NCI-H1417 (cell line): ENCODE measurements around the gene RHOBTB3.
A peak's percentile ranks its signal among the peaks of the same experiment; 100 is the strongest.

Experiments used
- DNase-seq, 3 experiments: peaks; one replicate each; lab custom pipeline; 2025; lab: John Stamatoyannopoulos, UW

The RHOBTB3 gene

GRCh38 chr5:95731571-95732554 is 727 bp downstream of the RHOBTB3 start:
- DNase-seq, result peak; percentile 46 to 82 (median 77)

GRCh38 chr5:95733107-95733665 is 2.0 kb downstream of the RHOBTB3 start:
- DNase-seq, result no peak

- no peak for DNase-seq
These were observed 3.1 kb downstream of the RHOBTB3 start for GRCh38 chr5:95734187-95734586.

- no peak for DNase-seq
These were observed 3.8 kb downstream of the RHOBTB3 start for GRCh38 chr5:95734906-95735305.

GRCh38 chr5:95735406-95735805 is 4.3 kb downstream of the RHOBTB3 start:
- DNase-seq, result no peak

GRCh38 chr5:95738072-95738471 is 6.9 kb downstream of the RHOBTB3 start:
- DNase-seq, result no peak

GRCh38 chr5:95738834-95739233 is 7.7 kb downstream of the RHOBTB3 start:
- DNase-seq, result no peak

GRCh38 chr5:95739857-95740256 is 8.7 kb downstream of the RHOBTB3 start:
- no peak for DNase-seq

- DNase-seq, result no peak
These were observed 10.3 kb downstream of the RHOBTB3 start for GRCh38 chr5:95741458-95741857.

GRCh38 chr5:95743232-95743631 is 12.1 kb downstream of the RHOBTB3 start:
- no peak for DNase-seq

- DNase-seq, result no peak
These were observed 12.7 kb downstream of the RHOBTB3 start for GRCh38 chr5:95743877-95744276.

- no peak for DNase-seq
These were observed 15.1 kb downstream of the RHOBTB3 start for GRCh38 chr5:95746194-95746593.

GRCh38 chr5:95746722-95747679 is 15.9 kb downstream of the RHOBTB3 start:
- no peak for DNase-seq

- no peak for DNase-seq
These were observed 17.0 kb downstream of the RHOBTB3 start for GRCh38 chr5:95748133-95748532.

GRCh38 chr5:95754545-95754944 is 23.4 kb downstream of the RHOBTB3 start:
- no peak for DNase-seq

GRCh38 chr5:95759005-95759404 is 27.9 kb downstream of the RHOBTB3 start:
- no peak for DNase-seq

- peak in 2 of 3 experiments; percentile 8 to 53 for DNase-seq
These were observed 28.5 kb downstream of the RHOBTB3 start for GRCh38 chr5:95759634-95760033.

- no peak for DNase-seq
These were observed 29.4 kb downstream of the RHOBTB3 start for GRCh38 chr5:95760273-95761191.

GRCh38 chr5:95761771-95762651 is 30.9 kb downstream of the RHOBTB3 start:
- DNase-seq, result no peak

- no peak for DNase-seq
These were observed 31.5 kb downstream of the RHOBTB3 start for GRCh38 chr5:95762652-95763041.
